Osteoblast (primary cell): ENCODE data around the gene SESN1. TPM values are rescaled to one million over a fixed set of nuclear protein-coding genes. Genes with fewer than 3 reads are reported as not detected.

Experiments used
- DNase-seq: peaks from one replicate; pipeline ENCODE4 v3.0.0; 2011; ENCODE audit warnings: low spot score, mixed read lengths; ENCODE audit not compliant: insufficient read length; ENCODE audit errors: missing footprints
- H2AFZ ChIP-seq: 2 replicates; pipeline ENCODE4 v1.6.0; 2011; ENCODE audit warnings: mild to moderate bottlenecking, low read length
- H3K27ac ChIP-seq: 2 replicates; pipeline ENCODE4 v1.5.1; 2011; ENCODE audit warnings: mild to moderate bottlenecking, low read depth, low read length, moderate library complexity
- H3K27me3 ChIP-seq: 2 replicates; pipeline ENCODE4 v1.6.0; 2012; ENCODE audit warnings: mild to moderate bottlenecking, control low read depth, inconsistent platforms, low read length, moderate library complexity; ENCODE audit not compliant: insufficient read depth
- H3K36me3 ChIP-seq: 2 replicates; pipeline ENCODE4 v1.5.1; 2011; ENCODE audit warnings: mild to moderate bottlenecking, low read length, control low read depth, moderate library complexity; ENCODE audit not compliant: insufficient read depth
- H3K4me1 ChIP-seq: 2 replicates; pipeline ENCODE4 v1.5.1; 2011; ENCODE audit warnings: mild to moderate bottlenecking, low read length, control low read depth, moderate library complexity; ENCODE audit not compliant: insufficient read depth
- H3K4me2 ChIP-seq: 2 replicates; pipeline ENCODE4 v1.6.0; 2011; ENCODE audit warnings: mild to moderate bottlenecking, low read length; ENCODE audit not compliant: insufficient read depth
- H3K4me3 ChIP-seq: fragments of 200-600 bp; sonication (generic); 3 replicates; pipeline ENCODE4 v1.5.1; 2012; ENCODE audit warnings: mild to moderate bottlenecking, low read length, inconsistent platforms; ENCODE audit not compliant: insufficient read depth
- H3K79me2 ChIP-seq: 2 replicates; pipeline ENCODE4 v1.6.0; 2012; ENCODE audit warnings: mild to moderate bottlenecking, low read length, control low read depth, inconsistent platforms; ENCODE audit not compliant: insufficient read depth
- H3K9me3 ChIP-seq: 2 replicates; pipeline ENCODE4 v1.5.1; 2011; ENCODE audit warnings: low read depth, low read length, control low read depth
- H4K20me1 ChIP-seq: 2 replicates; pipeline ENCODE4 v1.6.0; 2012; ENCODE audit warnings: mild to moderate bottlenecking, low read length, control low read depth; ENCODE audit not compliant: insufficient read depth
- CTCF ChIP-seq: IDR thresholded peaks from 2 replicates; pipeline ENCODE4 v1.5.1; 2011; ENCODE audit warnings: mild to moderate bottlenecking, low read depth, low read length, moderate library complexity; ENCODE audit errors: extremely low read depth
- total RNA-seq: library from RNA; depleted of rRNA; stranded (reverse); fragments of >200 nt; gene quantifications from 2 replicates; pipeline ENCODE4 v1.2.3, GENCODE V29; 2012

Gene SESN1
- total RNA-seq, 1 donor = 26.1 TPM

DNA sequence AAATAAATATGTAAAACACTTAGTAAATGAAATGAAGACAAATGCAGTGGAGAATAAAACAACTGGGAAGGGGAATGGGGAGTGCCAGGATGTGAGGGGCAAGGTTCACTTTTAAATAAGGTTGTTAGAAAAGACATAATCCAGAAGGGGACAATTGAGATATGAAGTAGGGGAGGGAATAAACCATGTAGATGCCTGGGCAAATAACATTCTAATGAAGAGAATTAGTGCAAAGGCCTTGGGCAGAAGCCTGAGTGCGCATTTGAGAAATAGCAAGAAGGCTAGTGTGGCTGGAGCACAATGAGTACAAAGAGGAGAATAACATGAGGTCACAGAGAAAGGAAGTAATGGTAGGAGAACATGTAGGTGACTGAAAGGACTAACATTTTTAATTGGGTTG is 3.0 kb upstream of the SESN1 start:
- H3K4me1 ChIP-seq = peaks cover 8% of the 10 kb centered on the region
- no peak overlapping the region for H3K4me3 ChIP-seq
- H3K27ac ChIP-seq = no peak overlapping the region
- H4K20me1 ChIP-seq = peaks cover under 1% of the 10 kb centered on the region
- no peaks in the 10 kb centered on the region for H3K27me3 ChIP-seq
- no peaks in the 10 kb centered on the region for H3K9me3 ChIP-seq
- peaks cover 66% of the 10 kb centered on the region for H3K79me2 ChIP-seq
- no peak for DNase-seq
- TF ChIP-seq CTCF = no peak
- H3K4me2 ChIP-seq = no peak overlapping the region
- H2AFZ ChIP-seq = no peak overlapping the region
- peaks cover 5% of the 10 kb centered on the region for H3K36me3 ChIP-seq

GRCh38 chr6:109096208-109096607 is 1.6 kb upstream of the SESN1 start:
- peak overlapping the region; percentile 98 for H3K4me2 ChIP-seq
- no peaks in the 10 kb centered on the region for H3K9me3 ChIP-seq
- H3K79me2 ChIP-seq = peaks cover 71% of the 10 kb centered on the region
- peaks cover 16% of the 10 kb centered on the region for H3K4me1 ChIP-seq
- H3K27me3 ChIP-seq = no peaks in the 10 kb centered on the region
- peak overlapping the region; percentile 89 for H3K4me3 ChIP-seq
- peaks cover 8% of the 10 kb centered on the region for H4K20me1 ChIP-seq
- DNase-seq = peak; percentile 56
- no peak overlapping the region for H2AFZ ChIP-seq
- H3K27ac ChIP-seq = peak overlapping the region; percentile 99
- H3K36me3 ChIP-seq = peaks cover 5% of the 10 kb centered on the region
- TF ChIP-seq CTCF = no peak

DNA sequence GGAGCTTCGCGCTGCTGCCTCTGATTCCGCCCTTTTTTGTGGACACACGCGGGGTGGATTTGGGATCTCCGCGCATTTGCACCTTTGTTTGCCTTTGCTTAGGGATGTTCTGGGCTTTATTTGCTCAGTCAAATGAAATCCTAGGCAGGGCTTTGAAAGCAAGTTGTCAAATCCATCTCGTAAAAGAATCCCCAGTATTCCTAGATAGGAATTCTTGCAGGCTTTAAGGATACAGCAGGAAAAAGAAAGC is 1.1 kb upstream of the SESN1 start:
- peak overlapping the region; percentile 99 for H3K27ac ChIP-seq
- H4K20me1 ChIP-seq = peaks cover 8% of the 10 kb centered on the region
- no peaks in the 10 kb centered on the region for H3K27me3 ChIP-seq
- H3K36me3 ChIP-seq = peaks cover 5% of the 10 kb centered on the region
- peak overlapping the region; percentile 98 for H3K4me2 ChIP-seq
- TF ChIP-seq CTCF = no peak
- peak overlapping the region; percentile 98 for H2AFZ ChIP-seq
- peaks cover 16% of the 10 kb centered on the region for H3K4me1 ChIP-seq
- peaks cover 71% of the 10 kb centered on the region for H3K79me2 ChIP-seq
- H3K9me3 ChIP-seq = no peaks in the 10 kb centered on the region
- H3K4me3 ChIP-seq = peak overlapping the region; percentile 89
- no peak for DNase-seq

- H3K4me3 ChIP-seq = peak within 1 kb of the TSS; percentile 89
- peaks cover 4% of the 10 kb centered on the region for H3K36me3 ChIP-seq
- DNase-seq = peak; percentile 92
- H2AFZ ChIP-seq = peak within 1 kb of the TSS; percentile 98
- no peak for TF ChIP-seq CTCF
- peaks cover 16% of the 10 kb centered on the region for H3K4me1 ChIP-seq
- H3K9me3 ChIP-seq = no peaks in the 10 kb centered on the region
- peak within 1 kb of the TSS; percentile 99 for H3K27ac ChIP-seq
- H3K4me2 ChIP-seq = peak within 1 kb of the TSS; percentile 98
- peaks cover 74% of the 10 kb centered on the region for H3K79me2 ChIP-seq
- H3K27me3 ChIP-seq = no peaks in the 10 kb centered on the region
- peaks cover 8% of the 10 kb centered on the region for H4K20me1 ChIP-seq
These were observed 589 bp upstream of the SESN1 start, which contains the start of gene CEP57L1 for GRCh38 chr6:109095036-109095834. Gene CEP57L1, plus strand, starts transcription at chr6:109095507. Its CDS starts 49,715 bp downstream, at chr6:109145222.
